NCI-H2081 (cell line): ENCODE results near the gene CCDC51.

Experiments
- DNase-seq, 2 experiments: peaks; one replicate each; lab custom pipeline; 2025; lab: John Stamatoyannopoulos, UW

CCDC51 gene

GRCh38 chr3:48419149-48419548, 20.8 kb downstream of the CCDC51 start:
- DNase-seq: no peak

- no peak for DNase-seq
These were observed 21.3 kb downstream of the CCDC51 start for GRCh38 chr3:48418651-48419050.

GRCh38 chr3:48418140-48418539, 21.8 kb downstream of the CCDC51 start:
- no peak for DNase-seq

GRCh38 chr3:48417529-48418108, 22.3 kb downstream of the CCDC51 start:
- DNase-seq: no peak

GRCh38 chr3:48416546-48416945, 23.4 kb downstream of the CCDC51 start:
- DNase-seq: no peak

- no peak for DNase-seq
These were observed 23.8 kb downstream of the CCDC51 start for GRCh38 chr3:48416091-48416505.

- DNase-seq: no peak
These were observed 24.5 kb downstream of the CCDC51 start for GRCh38 chr3:48415251-48415953.

GRCh38 chr3:48414376-48415250, 25.3 kb downstream of the CCDC51 start:
- DNase-seq: no peak

- no peak for DNase-seq
These were observed 26.3 kb downstream of the CCDC51 start for GRCh38 chr3:48413611-48414010.

GRCh38 chr3:48413086-48413485, 26.8 kb downstream of the CCDC51 start:
- DNase-seq: no peak

- no peak for DNase-seq
These were observed 27.4 kb downstream of the CCDC51 start for GRCh38 chr3:48412375-48413001.

GRCh38 chr3:48411606-48412374, 28.1 kb downstream of the CCDC51 start:
- DNase-seq: no peak

GRCh38 chr3:48411041-48411588, 28.8 kb downstream of the CCDC51 start:
- DNase-seq: no peak

GRCh38 chr3:48410205-48411040, 29.5 kb downstream of the CCDC51 start:
- no peak for DNase-seq

GRCh38 chr3:48409291-48410201, 30.4 kb downstream of the CCDC51 start:
- DNase-seq: no peak

- DNase-seq: no peak
These were observed 31.1 kb downstream of the CCDC51 start for GRCh38 chr3:48408823-48409281.

- no peak for DNase-seq
These were observed 32.3 kb downstream of the CCDC51 start for GRCh38 chr3:48407542-48408099.

- DNase-seq: no peak
These were observed 33.2 kb downstream of the CCDC51 start for GRCh38 chr3:48406443-48407431.
